Pons (tissue), 1 donor: Measurements from ENCODE around the gene LGALS3BP.

Experiments
- DNase-seq: peaks from one replicate; pipeline ENCODE4 v3.0.0-alpha.2; 2016; ENCODE audit warnings: low spot score

LGALS3BP gene

DNA sequence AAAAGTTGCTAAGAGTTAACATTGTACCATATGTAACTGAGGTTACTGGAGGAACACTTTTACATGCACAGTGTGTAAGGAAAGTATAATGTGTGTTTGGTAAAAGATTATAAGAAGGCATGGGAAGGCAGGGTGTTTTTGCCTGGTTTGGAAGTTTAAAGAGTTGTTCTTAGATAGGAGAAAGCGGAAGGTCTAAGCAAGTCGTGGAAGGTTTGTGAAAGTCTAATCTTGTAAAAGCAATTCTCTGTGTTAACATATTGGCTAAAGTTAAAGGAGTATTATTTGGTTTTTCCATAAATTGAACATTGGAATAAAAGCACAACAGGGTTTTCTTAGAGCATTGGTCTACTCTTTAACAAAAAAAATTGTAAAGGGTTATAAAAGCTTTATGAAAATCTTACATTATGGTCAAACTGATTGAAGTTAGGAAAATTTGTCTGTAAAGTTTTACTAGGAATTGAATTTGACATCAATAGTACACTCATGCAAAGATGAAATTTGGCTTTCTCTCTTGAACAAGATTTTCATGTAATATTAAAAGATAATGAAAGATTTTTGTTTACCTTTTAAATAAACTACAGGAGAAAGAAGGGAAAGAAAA lies 34.5 kb upstream of the LGALS3BP start:
- DNase-seq, result no peak

DNA sequence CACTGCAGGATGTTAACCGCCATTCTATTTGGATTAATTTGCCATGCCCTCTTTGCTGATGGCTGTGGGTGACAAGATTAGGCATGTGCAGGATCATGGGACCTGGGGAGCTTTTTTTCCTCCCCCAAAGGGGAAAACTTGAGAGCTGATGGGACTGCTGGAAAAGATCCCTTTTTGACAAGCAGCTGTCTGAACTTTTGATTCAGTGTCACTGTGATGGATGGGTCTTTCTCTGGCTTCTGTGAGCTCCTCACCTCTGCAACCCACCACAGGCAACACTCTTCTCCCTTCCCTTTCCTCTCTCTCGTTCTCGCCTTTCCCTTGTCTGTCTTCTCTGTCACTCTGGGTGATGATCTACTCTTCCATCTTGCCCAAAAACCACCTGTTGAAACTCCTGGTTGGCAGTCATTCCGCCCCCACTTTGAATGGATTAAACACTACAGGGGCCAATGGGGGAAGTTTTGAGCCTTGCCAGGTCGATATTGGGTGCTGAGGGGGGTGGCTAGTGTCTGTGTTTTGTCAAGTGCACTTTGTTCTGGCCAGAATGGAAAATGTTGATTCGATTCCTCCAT lies 32.9 kb upstream of the LGALS3BP start:
- no peak for DNase-seq

DNA sequence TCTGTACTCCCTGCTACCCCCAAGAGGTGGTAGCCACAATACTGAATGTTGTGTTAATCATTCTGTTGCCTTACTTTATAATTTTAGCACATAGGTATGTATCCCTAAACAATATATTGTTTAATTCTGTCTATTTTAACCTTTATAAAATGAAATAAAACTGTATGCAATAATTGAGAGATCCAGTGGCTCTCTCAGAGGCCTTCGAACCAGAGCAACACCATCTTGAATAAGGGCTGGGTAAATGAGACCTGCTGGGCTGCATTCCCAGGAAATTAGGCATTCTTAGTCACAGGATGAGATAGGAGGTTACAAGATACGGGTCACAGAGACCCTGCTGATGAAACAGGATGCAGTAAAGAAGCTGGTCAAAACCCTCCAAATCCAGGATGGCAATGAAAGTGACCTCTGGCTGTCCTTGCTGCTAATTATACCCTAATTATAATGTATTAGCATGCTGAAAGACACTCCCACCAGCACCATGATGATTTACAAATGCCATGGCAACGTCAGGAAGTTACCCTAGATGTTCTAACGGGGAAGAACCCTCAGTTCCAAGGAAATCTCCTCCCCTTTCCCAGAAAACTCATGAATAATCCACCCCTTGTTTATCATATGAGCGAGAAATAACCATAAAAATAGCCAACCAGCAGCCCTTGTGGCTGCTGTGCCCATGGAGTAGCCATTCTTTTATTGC lies 31.9 kb upstream of the LGALS3BP start:
- no peak for DNase-seq

DNA sequence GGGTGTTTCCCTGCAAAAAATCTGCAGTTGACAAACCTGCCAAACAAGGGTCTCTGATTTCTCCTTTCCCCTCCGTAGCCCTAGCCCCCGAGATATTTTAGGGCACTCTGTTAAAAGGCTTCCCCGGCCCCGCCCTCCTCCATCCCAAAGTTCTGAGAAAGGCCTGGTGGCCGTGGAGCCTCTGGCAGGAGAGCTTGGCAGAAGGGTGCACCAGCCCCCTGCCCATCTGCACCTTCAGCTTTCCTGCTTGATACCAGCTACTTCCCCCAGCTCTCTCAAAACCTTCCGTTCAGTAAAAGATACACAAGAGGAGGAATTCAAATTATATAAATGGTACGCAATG lies 30.6 kb upstream of the LGALS3BP start:
- no peak for DNase-seq

DNA sequence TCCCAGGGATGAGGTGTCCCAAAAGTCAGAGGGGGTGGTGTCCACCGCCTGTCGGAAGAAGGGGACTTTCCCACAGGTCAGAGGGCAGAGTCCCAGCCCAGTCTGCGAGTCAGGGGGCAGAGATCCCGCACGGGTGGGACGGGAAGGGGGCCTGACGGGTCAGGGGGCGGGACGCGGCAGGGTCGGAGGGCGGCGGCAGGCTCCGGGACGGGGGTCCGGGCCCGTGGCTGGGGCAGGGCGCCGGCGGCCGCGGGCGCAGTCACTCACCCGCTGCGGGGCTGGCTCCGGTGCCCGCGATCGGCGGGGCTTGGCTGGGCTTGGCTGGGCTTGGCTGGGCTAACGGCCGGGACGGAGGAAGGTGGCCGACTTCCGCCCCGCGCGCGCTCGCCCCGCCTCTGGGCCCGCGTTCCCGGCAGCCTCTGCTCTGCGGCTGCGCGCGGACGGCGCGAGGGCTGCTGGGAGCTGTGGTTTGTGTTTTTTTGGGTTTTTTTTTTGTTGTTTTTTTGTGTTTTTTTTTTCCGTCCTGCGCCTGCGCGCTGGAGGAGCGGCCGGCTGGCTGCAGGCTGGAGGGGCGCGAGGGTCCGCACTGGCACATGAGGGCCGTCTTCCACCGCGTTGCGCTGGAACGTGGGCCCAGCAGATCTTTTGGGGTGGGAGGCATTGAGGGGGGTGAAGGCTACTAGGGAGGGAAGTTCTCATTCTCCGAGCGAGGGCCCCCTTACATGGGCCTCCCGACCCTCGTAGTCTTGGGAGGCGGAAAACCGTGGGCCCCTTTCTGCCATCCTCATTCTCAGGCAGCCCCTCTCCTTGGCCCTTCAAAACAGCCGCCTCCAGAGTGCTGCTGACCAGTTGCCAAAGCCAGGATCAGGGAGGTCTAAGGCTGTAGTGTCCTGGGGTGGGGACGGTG lies 29.9 kb upstream of the LGALS3BP start, which contains the start of gene CANT1:
Gene CANT1 (minus strand): TSS at position 368 of the 907 bp plus-strand sequence. CDS start 12,142 bp downstream, outside the sequence.
- DNase-seq, result peak; percentile 69

DNA sequence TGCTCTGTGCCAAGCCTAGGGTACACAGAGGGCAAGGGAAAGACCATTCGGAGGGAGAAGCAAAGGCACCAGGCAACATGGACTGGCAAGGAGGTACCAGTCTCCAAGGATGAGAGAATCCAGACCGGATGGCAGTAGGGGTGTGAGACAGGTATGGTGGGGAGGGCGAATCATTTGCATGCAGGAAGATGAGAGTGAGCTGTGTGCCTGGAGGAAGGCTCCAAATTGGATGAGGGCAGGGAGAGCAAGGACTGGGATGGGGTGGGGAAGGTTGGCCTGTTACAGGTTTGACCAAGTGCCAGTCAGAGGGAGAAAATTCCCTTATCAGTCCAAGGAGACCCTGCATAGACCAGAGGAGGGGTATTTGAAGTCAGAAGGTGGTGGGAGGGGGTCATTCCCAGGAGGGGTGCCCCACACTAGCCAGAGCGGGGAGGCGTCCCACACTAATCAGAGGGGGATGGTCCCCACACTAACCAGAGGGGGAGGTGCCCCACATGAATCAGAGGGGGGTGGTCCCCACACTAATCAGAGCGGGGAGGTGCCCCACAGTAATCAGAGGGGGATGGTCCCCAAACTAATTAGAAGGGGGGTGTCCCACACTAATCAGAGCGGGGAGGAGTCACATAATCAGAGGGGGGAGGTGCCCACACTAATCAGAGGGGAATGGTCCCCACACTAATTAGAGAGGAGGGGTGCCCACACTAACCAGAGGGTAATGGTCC lies 29.1 kb upstream of the LGALS3BP start:
- DNase-seq, result no peak

DNA sequence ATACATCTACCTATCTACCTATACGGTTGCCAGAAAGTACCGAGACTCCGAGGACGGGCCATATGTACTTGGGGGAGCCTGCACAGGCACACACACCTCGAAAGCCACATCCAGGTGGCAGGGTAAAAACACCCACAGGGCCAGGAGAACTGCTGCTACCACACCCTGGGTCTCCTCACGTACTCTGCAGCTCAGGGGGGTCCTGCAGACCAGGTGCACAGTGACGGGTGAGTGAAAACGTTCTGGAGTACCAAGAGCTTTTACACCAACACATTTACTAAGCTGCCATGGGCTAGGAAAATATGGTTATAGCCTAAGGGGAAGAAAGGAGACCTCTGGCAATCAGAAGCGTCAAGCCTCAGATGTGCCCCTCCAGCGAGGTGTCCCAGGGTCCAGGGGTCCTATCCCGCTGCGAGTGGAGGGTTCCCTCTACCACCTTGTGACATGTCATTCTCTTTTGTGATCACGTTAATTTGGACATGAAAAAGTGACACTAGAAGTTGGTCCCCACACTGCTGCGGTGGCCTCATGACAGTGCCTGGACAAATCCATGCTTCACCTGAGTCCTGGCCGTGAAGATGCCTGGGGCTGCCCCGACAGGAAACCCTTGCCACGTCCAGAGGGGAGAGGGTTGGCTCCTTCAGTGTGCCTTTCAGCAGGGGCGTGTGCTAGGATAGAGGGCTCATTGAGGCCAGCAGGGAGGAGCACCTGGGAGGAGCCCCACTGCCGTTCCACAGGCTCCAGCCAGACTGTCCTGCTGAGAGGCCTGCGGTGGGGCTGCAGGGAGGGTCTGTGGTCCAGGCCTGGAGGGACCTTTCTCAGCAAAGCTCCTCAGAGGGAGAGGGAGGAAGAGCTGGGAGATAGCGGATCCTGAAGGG lies 28.0 kb upstream of the LGALS3BP start:
- no peak for DNase-seq

DNA sequence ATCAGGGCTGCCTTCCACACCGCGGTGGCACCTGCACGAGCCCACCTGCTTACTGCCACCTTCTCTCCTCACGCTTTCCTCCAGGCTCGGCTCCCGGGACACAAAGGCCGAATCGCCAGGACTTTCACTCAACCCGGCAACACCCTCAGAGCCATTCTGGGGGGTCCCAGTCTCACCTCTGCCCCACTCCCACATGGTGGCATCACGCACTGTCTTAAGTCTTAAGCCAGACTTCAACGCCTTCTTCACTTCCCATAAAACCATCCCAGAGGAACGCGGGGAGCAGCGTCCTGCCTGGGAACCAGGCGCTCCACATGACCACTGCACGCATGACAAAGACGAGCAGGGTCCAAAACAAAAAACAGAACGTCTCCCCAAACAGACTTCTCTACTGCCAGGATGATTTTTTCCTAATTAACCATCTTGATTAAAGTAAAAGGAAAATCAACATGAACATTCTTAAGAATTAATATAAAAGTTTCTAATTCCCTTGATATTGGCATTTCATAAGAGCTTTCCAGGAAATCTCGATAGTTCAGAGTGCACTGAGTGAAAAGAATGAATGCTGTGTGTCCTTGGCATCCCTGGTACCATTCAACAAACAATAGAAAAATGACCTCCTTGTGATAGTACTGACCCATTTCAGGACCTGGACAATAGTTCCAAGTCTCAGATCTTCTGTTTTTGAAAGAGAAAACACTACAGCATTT lies 27.2 kb upstream of the LGALS3BP start:
- peak; percentile 84 for DNase-seq

DNA sequence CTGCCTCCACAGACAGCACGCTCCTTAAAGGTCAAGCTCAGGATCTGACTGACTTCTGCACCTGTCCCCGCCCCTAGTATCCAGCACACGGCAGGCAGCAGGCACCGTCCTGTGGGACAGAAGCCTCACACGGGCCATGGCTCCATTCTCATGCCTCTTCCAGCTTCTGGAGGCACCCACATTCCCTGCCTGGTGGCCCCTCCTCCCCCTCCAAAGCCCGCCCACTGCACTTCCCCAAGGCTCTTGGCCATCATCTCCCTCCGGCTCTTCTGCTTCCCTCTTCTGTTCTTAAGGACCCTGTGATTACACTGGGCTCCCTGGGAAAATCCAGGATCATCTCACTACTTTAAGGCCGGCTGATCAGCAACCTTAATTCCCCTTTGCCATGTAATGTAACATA lies 26.3 kb upstream of the LGALS3BP start:
- DNase-seq, result no peak

DNA sequence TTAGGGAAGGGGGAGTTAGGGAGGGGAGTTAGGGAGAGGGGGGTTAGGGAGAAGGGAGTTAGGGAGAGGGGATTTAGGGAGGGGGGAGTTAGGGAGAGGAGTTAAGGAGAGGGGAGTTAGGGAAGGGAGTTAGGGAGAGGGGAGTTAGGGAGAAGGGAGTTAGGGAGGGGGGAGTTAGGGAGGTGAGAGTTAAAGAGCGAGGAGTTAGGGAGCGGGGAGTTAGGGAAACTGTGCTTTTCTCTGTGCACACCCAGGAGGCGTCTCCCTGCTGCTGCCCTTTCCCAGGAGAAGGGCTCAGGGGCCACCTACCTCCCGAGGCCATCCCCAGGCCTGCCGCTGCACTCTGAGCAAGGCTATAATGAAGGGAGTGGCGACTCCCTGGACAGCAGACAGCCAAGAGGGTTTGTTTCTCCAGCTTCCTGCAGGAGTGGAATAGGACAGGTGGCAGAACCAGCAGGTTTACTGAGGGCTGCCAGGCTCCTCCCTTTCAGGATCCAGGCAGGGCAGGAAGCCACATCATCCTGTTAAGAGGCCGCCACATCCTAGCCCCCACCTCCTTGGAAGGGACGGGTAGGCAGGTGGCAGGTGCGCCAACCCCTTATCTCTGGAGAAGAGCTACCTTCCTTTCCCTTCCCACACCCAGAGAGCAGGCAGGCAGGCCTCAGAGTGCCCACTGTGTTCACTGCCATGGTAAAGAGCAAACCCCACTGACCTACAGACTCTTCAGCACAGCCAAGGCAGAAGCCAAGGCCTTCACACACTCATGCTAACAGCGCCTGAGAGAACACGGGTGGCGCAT lies 25.5 kb upstream of the LGALS3BP start:
- DNase-seq, result no peak

DNA sequence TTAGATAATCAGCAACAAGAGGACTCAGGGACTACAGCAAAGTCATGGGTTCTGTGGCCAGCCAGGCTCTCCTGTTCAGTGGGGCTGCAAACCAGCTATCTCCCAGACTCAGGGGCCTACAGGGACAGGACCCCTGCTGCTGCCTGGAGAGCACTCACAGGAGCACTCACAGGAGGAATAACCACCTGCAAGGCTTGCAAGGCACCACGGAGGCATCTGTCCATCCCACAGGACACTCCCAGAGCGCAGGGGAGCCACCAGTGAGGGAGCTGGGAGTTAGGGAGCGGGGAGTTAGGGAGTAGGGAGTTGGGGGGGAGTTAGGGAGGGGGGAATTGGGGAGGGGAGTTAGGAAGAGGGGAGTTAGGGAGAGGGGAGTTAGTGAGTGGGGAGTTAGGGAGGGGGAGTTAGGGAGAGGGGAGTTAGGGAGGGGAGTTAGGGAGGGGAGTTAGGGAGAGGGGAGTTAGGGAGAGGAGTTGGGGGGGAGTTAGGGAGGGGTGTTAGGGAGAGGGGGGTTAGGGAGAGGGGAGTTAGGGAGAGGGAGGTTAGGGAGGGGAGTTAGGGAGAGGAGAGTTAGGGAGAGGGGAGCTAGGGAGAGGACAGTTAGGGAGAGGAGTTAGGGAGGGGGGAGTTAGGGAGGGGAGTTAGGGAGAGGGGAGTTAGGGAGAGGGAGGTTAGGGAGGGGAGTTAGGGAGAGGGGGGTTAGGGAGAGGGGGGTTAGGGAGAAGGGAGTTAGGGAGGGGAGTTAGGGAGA lies 24.1 kb upstream of the LGALS3BP start:
- no peak for DNase-seq

DNA sequence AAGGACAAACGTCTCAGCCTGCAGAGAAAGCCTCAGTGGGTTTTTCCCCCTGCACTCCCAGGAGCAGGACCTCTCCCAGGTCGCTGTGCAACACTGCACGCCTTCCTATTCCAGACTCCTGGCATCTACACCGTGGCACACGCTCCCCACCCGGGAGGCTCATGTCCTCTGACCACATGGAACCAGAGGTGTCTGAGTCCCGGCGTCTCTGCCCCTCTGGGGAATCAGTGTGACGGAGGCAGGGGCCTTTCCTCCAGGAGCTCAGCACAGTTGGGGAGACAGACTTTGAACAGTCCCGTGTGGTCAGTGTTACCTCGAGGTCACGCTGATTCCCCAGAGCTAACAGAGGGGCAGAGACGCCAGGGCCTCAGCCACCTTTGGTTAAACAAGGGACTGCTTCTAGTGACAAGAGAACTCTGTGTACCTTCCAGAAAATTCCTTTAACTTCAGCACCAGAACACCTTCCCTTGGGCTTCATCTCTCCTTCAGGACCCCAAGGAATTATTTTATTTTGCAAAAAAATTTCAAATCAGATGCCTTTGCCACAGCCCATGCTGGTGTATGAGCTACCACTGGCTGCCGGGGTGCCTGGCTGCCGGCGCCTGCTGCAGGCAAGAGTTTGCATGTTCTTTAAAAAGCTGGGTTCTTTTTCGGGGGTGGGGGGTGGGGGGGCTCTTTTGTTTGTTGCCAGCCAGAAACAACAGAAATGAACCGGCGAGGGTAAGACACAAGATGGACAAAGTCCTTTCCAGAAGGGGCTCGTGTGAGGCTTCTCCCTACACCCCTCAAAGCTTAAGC lies 23.3 kb upstream of the LGALS3BP start:
- no peak for DNase-seq

DNA sequence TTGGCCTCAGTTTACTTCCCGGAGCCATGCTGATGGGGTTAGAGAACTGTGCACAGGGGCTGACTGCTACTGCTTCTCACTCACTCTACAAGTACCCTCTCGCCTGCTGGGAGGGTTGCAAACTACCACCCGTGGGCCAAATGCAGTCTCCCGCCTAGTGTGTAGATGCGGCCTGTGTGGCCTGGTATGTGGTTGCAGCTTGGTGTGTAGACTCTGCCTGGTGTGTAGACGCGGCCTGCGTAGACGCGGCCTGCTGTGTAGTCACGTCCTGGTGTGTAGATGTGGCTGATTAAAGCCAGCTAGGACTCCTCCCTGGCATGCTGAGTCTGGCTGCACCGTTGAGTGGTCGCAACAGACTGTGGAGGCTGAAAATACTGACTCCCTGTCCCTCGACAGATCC lies 22.6 kb upstream of the LGALS3BP start:
- DNase-seq, result no peak

DNA sequence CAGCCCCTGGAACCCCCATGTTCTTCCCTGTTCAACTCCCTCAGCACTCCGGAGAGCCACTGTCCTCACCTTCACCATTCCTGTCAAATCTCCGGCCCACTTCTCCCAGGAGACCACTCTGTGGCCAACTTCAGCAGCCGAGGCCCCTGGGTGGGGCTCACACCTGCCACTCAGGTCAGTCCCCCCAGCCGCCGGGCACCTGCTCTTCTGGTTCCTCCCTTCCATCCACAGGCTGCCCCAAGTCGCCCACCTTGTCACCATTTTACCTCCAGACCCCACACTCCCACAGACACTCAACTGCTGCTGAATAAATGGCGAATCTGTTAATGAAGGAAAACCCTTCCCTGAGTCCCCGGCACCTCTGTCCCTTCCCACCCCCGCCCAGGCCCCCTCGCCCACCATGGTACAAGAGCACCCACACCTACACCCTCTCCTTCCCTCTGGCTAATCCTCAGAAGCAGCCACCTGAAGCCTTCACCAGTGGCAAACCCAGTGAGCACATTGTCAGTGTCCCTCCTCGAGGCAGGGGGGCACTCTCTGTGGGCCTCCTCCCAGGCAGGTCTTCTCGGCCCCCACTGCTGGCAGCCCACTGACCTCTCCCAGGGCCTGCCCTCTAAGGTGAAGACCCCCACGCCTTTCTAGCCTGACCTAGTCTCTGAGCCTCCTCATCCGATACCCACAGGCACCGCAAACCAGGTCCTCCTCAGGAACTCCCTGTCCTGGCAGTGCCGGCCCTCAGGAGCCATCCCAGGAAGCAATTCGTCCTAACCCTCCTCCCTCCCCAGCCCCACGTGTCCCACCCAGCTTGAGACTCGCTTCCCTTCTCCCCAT lies 21.7 kb upstream of the LGALS3BP start:
- DNase-seq, result no peak

DNA sequence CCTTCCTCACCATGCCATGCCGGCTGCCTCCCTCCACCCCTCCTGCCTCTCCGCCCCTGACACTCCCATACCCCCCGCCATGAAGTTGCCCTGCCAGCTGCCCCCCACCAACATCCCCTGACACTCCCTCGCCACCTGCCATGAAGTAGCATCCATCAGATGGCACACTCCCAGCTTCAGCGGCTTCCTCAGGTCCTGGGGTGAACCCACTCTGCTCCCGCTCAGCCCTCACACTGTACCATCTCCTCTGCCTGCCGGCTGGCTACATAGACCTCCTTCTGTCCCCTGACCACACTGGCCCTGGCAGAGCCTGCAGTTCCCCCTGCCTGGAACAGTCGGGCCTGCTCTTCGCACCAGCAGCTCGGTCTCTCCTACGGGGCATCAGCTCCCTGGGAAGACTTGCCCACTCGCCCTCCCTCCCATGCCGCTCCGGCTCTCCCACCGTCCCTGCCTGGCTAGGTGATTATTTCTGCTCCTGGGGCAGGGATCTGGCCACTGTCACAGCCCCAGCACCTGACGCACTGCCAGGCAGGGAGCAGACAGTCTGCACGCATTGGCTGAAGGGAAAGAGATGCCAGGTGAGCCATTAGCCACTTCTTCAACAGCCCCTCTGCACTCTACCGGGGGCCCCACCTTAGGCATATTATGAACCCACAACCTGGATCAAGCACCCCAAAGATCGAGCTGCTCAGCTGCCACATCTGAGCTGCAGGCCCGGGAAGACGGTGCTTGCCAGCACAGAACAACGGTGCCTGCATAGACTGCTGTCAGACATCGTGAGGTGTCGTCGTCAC lies 20.9 kb upstream of the LGALS3BP start:
- DNase-seq, result no peak

DNA sequence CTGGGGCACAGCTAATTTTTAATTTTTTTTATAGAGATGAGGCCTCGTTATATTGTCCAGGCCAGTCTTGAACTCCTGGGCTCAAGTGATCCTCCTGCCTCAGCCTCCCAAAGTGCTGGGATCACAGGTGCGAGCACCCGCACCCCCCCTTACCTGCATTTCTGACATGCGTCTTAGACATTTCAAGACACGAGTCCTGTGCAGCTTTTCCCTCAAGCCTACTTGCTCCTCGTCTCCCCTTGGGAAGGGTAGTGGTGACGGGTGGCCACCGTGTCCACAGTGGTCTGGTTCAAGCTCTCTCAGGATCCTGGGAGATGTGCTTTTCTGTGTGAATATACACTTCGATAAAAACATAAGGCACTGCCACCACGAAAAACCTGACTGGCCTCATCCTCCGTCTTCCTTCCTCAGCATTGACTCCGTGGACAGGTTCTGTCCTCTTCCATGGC lies 20.2 kb upstream of the LGALS3BP start:
- DNase-seq, result no peak
